PC-9 (cell line): ENCODE results near the gene CHIA. TPM values are rescaled to one million over a fixed set of nuclear protein-coding genes. Genes with fewer than 3 reads are reported as not detected.

Source experiments
- BruUV-seq: library from RNA; stranded (reverse); fragments of 400-500 nt; replicated peaks from 2 replicates; lab custom pipeline; 2021; lab: Mats Ljungman, UMichigan
- CTCF ChIA-PET: fragments of 300-600 bp; sonication (Branson Sonifier 250); formaldehyde crosslinking; loops from one replicate; lab custom pipeline; 2022; ENCODE audit warnings: antibody characterized with exemption; lab: Charles Lee
- POLR2A ChIA-PET: fragments of 300-600 bp; sonication (Branson Sonifier 250); formaldehyde crosslinking; loops from one replicate; lab custom pipeline; 2022; ENCODE audit warnings: antibody characterized with exemption; ENCODE audit not compliant: unreplicated experiment; lab: Charles Lee
- DNase-seq, 2 experiments: peaks; one replicate each; pipeline versions ENCODE4 v3.0.0 to v3.0.0-alpha.2; 2015 to 2022; ENCODE audit warnings: mixed read lengths in 1 of 2
- H2AFZ ChIP-seq: fragments of 200-600 bp; sonication (generic); 2 replicates; pipeline ENCODE4 v1.8.1; 2017; ENCODE audit warnings: antibody characterized with exemption
- H3F3A ChIP-seq: fragments of 200-600 bp; sonication (generic); 2 replicates; pipeline ENCODE4 v1.8.1; 2017; ENCODE audit warnings: antibody characterized with exemption, mild to moderate bottlenecking, low read depth; ENCODE audit not compliant: insufficient read depth
- H3K27ac ChIP-seq: fragments of 200-600 bp; sonication (generic); 2 replicates; pipeline ENCODE4 v1.6.1; 2016; ENCODE audit warnings: mixed run types
- H3K27me3 ChIP-seq: fragments of 200-600 bp; sonication (generic); 2 replicates; pipeline ENCODE4 v1.6.1; 2016; ENCODE audit warnings: low read depth, mixed run types; ENCODE audit not compliant: insufficient read depth
- H3K36me3 ChIP-seq: fragments of 200-600 bp; sonication (generic); 2 replicates; pipeline ENCODE4 v1.6.1; 2016; ENCODE audit warnings: low read depth, mixed run types
- H3K4me1 ChIP-seq: fragments of 200-600 bp; sonication (generic); replicated peaks from 2 replicates; pipeline ENCODE4 v1.6.1; 2016; ENCODE audit warnings: mixed run types; ENCODE audit not compliant: insufficient read depth
- H3K4me2 ChIP-seq: fragments of 200-600 bp; sonication (generic); 2 replicates; pipeline ENCODE4 v1.6.1; 2017; ENCODE audit warnings: mixed run types
- H3K4me3 ChIP-seq: fragments of 200-600 bp; sonication (generic); 2 replicates; pipeline ENCODE4 v1.6.1; 2016; ENCODE audit warnings: mixed run types
- H3K79me2 ChIP-seq: fragments of 200-600 bp; sonication (generic); 2 replicates; pipeline ENCODE4 v1.6.1; 2017; ENCODE audit warnings: low read depth, mixed run types
- H3K9me2 ChIP-seq: fragments of 200-600 bp; sonication (generic); 2 replicates; pipeline ENCODE4 v1.8.1; 2017; ENCODE audit warnings: mild to moderate bottlenecking; ENCODE audit not compliant: insufficient read depth
- H3K9me3 ChIP-seq: fragments of 200-600 bp; sonication (generic); 2 replicates; pipeline ENCODE4 v1.8.1; 2016; ENCODE audit warnings: low read depth; ENCODE audit not compliant: insufficient read depth
- H4K20me1 ChIP-seq: fragments of 200-600 bp; sonication (generic); 2 replicates; pipeline ENCODE4 v1.8.1; 2017; ENCODE audit not compliant: insufficient read depth
- CTCF ChIP-seq: fragments of 200-600 bp; sonication (generic); conservative IDR thresholded peaks from 2 replicates; pipeline ENCODE4 v1.6.1; 2017; ENCODE audit warnings: mixed run types, antibody characterized with exemption, mild to moderate bottlenecking, moderate library complexity
- EZH2 ChIP-seq: fragments of 200-600 bp; sonication (generic); IDR thresholded peaks from 2 replicates; pipeline ENCODE4 v1.8.0; 2017; ENCODE audit warnings: antibody characterized with exemption, low read depth
- intact Hi-C: fragments of 100-400 bp; cut with micrococcal nuclease; formaldehyde crosslinking; loops from one replicate; pipeline ENCODE4 v1.10.0; 2022; ENCODE audit not compliant: unreplicated experiment
- total RNA-seq: library from RNA; stranded (reverse); gene quantifications from 2 replicates; pipeline ENCODE4 v1.2.3, GENCODE V29; 2021

CHIA gene
- total RNA-seq, 1 experiment from 2014 or later: not detected

GRCh38 chr1:111290104-111290503 is 547 bp upstream of the CHIA start:
- Histone ChIP-seq H3K4me2 (no peak overlapping the region), H3K4me1 (peaks cover 10% of the 10 kb centered on the region; the same call in 1 of the 2 replicates), H3K36me3 (no peaks in the 10 kb centered on the region), H4K20me1 (no peaks in the 10 kb centered on the region), H3K9me3 (peaks cover 3% of the 10 kb centered on the region; the same call in 1 of the 2 replicates), H3K27me3 (no peaks in the 10 kb centered on the region), H2AFZ (no peak overlapping the region), H3F3A (no peaks in the 10 kb centered on the region), H3K4me3 (no peak overlapping the region), H3K27ac (no peak overlapping the region), H3K79me2 (no peaks in the 10 kb centered on the region), H3K9me2 (no peaks in the 10 kb centered on the region)
- BruUV-seq: no TSS peak
- no peak for TF ChIP-seq CTCF
- TF ChIP-seq EZH2: no peak
- CTCF ChIA-PET: no interaction called here
- DNase-seq: no peak
- POLR2A ChIA-PET: no interaction called here
- intact Hi-C loops: no loop called here

- no peaks in the 10 kb centered on the region for H4K20me1 ChIP-seq
- no peak overlapping the region for H3K4me3 ChIP-seq
- no peak overlapping the region for H3K4me2 ChIP-seq
- H3K4me1 ChIP-seq: no peaks in the 10 kb centered on the region
- no peak overlapping the region for H2AFZ ChIP-seq
- ChIA-PET POLR2A (no interaction called here), CTCF (no interaction called here)
- H3K9me2 ChIP-seq: no peaks in the 10 kb centered on the region
- no peak for DNase-seq
- no peaks in the 10 kb centered on the region for H3K79me2 ChIP-seq
- H3F3A ChIP-seq: no peaks in the 10 kb centered on the region
- intact Hi-C loops: no loop called here
- H3K27ac ChIP-seq: no peak overlapping the region
- no peak for TF ChIP-seq EZH2
- TF ChIP-seq CTCF: no peak
- no peaks in the 10 kb centered on the region for H3K36me3 ChIP-seq
- no TSS peak for BruUV-seq
- peaks cover 26% of the 10 kb centered on the region for H3K27me3 ChIP-seq
- peaks cover 3% of the 10 kb centered on the region; the same call in 1 of the 2 replicates for H3K9me3 ChIP-seq
These were observed 3.7 kb downstream of the CHIA start for GRCh38 chr1:111294390-111294789.

- ChIA-PET CTCF (no interaction called here), POLR2A (no interaction called here)
- H3K27ac ChIP-seq: no peak overlapping the region
- no peak for DNase-seq
- H3F3A ChIP-seq: no peaks in the 10 kb centered on the region
- TF ChIP-seq EZH2: no peak
- no peak for TF ChIP-seq CTCF
- no peak overlapping the region for H3K4me3 ChIP-seq
- no peaks in the 10 kb centered on the region for H3K4me1 ChIP-seq
- no peaks in the 10 kb centered on the region for H3K9me3 ChIP-seq
- H3K9me2 ChIP-seq: no peaks in the 10 kb centered on the region
- intact Hi-C loops: no loop called here
- BruUV-seq: no TSS peak
- peaks cover 11% of the 10 kb centered on the region; the same call in 1 of the 2 replicates for H3K27me3 ChIP-seq
- H3K4me2 ChIP-seq: no peak overlapping the region
- no peaks in the 10 kb centered on the region for H4K20me1 ChIP-seq
- H3K79me2 ChIP-seq: no peaks in the 10 kb centered on the region
- H3K36me3 ChIP-seq: no peaks in the 10 kb centered on the region
- H2AFZ ChIP-seq: no peak overlapping the region
These were observed 11.7 kb downstream of the CHIA start for GRCh38 chr1:111302374-111302773.
